Osteoblast (primary cell): ENCODE data around the gene BORCS5. TPM values are rescaled to one million over a fixed set of nuclear protein-coding genes. Genes with fewer than 3 reads are reported as not detected.

ENCODE experiments used
- DNase-seq: peaks from one replicate; pipeline ENCODE4 v3.0.0; 2011; ENCODE audit warnings: low spot score, mixed read lengths; ENCODE audit not compliant: insufficient read length; ENCODE audit errors: missing footprints
- H2AFZ ChIP-seq: 2 replicates; pipeline ENCODE4 v1.6.0; 2011; ENCODE audit warnings: mild to moderate bottlenecking, low read length
- H3K27ac ChIP-seq: 2 replicates; pipeline ENCODE4 v1.5.1; 2011; ENCODE audit warnings: mild to moderate bottlenecking, low read depth, low read length, moderate library complexity
- H3K27me3 ChIP-seq: 2 replicates; pipeline ENCODE4 v1.6.0; 2012; ENCODE audit warnings: mild to moderate bottlenecking, control low read depth, inconsistent platforms, low read length, moderate library complexity; ENCODE audit not compliant: insufficient read depth
- H3K36me3 ChIP-seq: 2 replicates; pipeline ENCODE4 v1.5.1; 2011; ENCODE audit warnings: mild to moderate bottlenecking, low read length, control low read depth, moderate library complexity; ENCODE audit not compliant: insufficient read depth
- H3K4me1 ChIP-seq: 2 replicates; pipeline ENCODE4 v1.5.1; 2011; ENCODE audit warnings: mild to moderate bottlenecking, low read length, control low read depth, moderate library complexity; ENCODE audit not compliant: insufficient read depth
- H3K4me2 ChIP-seq: 2 replicates; pipeline ENCODE4 v1.6.0; 2011; ENCODE audit warnings: mild to moderate bottlenecking, low read length; ENCODE audit not compliant: insufficient read depth
- H3K4me3 ChIP-seq: fragments of 200-600 bp; sonication (generic); 3 replicates; pipeline ENCODE4 v1.5.1; 2012; ENCODE audit warnings: mild to moderate bottlenecking, low read length, inconsistent platforms; ENCODE audit not compliant: insufficient read depth
- H3K79me2 ChIP-seq: 2 replicates; pipeline ENCODE4 v1.6.0; 2012; ENCODE audit warnings: mild to moderate bottlenecking, low read length, control low read depth, inconsistent platforms; ENCODE audit not compliant: insufficient read depth
- H3K9me3 ChIP-seq: 2 replicates; pipeline ENCODE4 v1.5.1; 2011; ENCODE audit warnings: low read depth, low read length, control low read depth
- H4K20me1 ChIP-seq: 2 replicates; pipeline ENCODE4 v1.6.0; 2012; ENCODE audit warnings: mild to moderate bottlenecking, low read length, control low read depth; ENCODE audit not compliant: insufficient read depth
- total RNA-seq: library from RNA; depleted of rRNA; stranded (reverse); fragments of >200 nt; gene quantifications from 2 replicates; pipeline ENCODE4 v1.2.3, GENCODE V29; 2012
- TF ChIP-seq, protein P1 (sequence below): IDR thresholded peaks from 2 replicates; pipeline ENCODE4 v1.5.1; 2011; ENCODE audit warnings: mild to moderate bottlenecking, low read depth, low read length, moderate library complexity; ENCODE audit errors: extremely low read depth

BORCS5 gene
- total RNA-seq, 1 donor, result 14.8 TPM

DNA sequence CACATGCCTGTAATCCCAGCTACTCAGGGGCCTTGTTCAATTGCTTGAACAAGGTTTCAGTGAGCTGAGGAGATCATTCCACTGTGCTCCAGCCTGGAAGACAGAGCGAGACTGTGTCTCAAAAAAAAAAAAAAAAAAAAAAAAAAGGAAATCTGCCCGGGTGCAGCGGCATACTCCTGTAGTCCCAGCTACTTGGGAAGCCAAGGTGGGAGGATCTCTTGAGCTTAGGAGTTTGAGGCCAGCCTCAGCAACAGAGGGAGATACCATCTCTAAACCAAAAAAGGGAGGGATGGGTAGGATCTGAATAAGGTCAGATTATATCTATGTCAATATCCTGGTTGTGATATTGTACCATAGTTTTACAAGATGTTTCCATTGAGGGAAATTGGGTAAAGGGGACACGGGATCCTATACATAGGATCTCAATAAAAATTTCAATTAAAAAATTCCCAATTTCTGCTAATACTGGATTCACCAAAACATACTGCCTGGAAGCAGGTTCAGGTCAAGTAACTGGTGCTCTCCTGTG lies 76.4 kb downstream of the BORCS5 start:
- DNase-seq, result no peak
- H2AFZ ChIP-seq, result no peak overlapping the region
- no peak overlapping the region for H3K27ac ChIP-seq
- peaks cover 6% of the 10 kb centered on the region for H4K20me1 ChIP-seq
- H3K36me3 ChIP-seq, result peaks cover 4% of the 10 kb centered on the region
- peaks cover 14% of the 10 kb centered on the region for H3K4me1 ChIP-seq
- H3K4me3 ChIP-seq, result no peak overlapping the region
- no peak overlapping the region for H3K4me2 ChIP-seq
- H3K9me3 ChIP-seq, result no peaks in the 10 kb centered on the region
- H3K79me2 ChIP-seq, result no peaks in the 10 kb centered on the region
- TF ChIP-seq, protein P1, sequence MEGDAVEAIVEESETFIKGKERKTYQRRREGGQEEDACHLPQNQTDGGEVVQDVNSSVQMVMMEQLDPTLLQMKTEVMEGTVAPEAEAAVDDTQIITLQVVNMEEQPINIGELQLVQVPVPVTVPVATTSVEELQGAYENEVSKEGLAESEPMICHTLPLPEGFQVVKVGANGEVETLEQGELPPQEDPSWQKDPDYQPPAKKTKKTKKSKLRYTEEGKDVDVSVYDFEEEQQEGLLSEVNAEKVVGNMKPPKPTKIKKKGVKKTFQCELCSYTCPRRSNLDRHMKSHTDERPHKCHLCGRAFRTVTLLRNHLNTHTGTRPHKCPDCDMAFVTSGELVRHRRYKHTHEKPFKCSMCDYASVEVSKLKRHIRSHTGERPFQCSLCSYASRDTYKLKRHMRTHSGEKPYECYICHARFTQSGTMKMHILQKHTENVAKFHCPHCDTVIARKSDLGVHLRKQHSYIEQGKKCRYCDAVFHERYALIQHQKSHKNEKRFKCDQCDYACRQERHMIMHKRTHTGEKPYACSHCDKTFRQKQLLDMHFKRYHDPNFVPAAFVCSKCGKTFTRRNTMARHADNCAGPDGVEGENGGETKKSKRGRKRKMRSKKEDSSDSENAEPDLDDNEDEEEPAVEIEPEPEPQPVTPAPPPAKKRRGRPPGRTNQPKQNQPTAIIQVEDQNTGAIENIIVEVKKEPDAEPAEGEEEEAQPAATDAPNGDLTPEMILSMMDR, result no peak
- H3K27me3 ChIP-seq, result no peaks in the 10 kb centered on the region

DNA sequence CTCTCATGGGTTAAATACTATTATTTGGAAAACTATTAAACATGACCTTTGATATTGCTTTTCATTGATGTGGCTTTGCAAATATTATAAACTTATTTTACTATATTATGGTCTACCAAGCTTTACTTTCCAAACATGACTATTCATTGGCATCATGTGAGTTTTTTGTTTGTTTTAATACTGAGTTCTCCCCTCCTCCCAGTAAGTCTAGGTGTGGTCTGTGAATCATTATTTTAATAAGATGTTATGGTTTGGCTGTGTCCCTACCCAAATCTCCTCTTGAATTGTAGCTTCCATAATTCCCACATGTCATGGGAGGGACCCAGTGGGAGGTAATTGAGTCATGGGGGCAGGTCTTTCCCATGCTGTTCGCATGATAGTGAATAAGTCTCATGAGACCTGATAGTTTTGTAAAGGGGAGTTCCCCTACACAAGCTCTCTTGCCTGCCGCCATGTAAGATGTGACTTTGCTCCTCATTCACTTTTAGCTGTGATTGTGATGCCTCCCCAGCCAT lies 80.0 kb downstream of the BORCS5 start:
- peaks cover 6% of the 10 kb centered on the region for H4K20me1 ChIP-seq
- H3K27me3 ChIP-seq, result no peaks in the 10 kb centered on the region
- no peak overlapping the region for H3K4me2 ChIP-seq
- H3K9me3 ChIP-seq, result no peaks in the 10 kb centered on the region
- H2AFZ ChIP-seq, result no peak overlapping the region
- TF ChIP-seq, protein P1, result no peak
- peaks cover 18% of the 10 kb centered on the region for H3K4me1 ChIP-seq
- no peaks in the 10 kb centered on the region for H3K79me2 ChIP-seq
- H3K36me3 ChIP-seq, result peaks cover 4% of the 10 kb centered on the region
- no peak for DNase-seq
- H3K4me3 ChIP-seq, result no peak overlapping the region
- no peak overlapping the region for H3K27ac ChIP-seq

DNA sequence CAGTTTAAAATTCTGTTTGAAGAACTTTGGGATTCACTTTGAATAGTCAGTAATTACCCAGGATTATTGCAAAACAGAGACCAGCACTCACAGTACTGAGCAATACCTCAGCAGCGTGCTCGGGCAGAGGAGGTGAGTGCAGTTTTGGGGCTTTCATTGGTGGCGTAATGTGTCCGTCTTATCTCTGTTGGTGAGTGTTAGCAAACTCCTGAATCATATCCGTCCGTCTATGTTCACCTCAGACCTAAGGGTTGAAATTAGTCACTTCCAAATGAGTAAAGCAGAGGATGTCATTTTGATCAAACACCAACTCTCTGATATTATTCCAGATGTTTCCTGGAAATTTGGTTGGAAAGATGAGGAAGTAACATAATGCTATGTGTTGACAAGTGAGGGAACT lies 82.8 kb downstream of the BORCS5 start:
- Histone ChIP-seq H4K20me1 (peaks cover 2% of the 10 kb centered on the region), H3K27me3 (no peaks in the 10 kb centered on the region), H3K4me1 (peaks cover 35% of the 10 kb centered on the region), H3K4me3 (no peak overlapping the region), H3K79me2 (no peaks in the 10 kb centered on the region), H3K9me3 (no peaks in the 10 kb centered on the region), H3K36me3 (peaks cover 4% of the 10 kb centered on the region), H3K27ac (no peak overlapping the region), H3K4me2 (no peak overlapping the region), H2AFZ (no peak overlapping the region)
- no peak for DNase-seq
- TF ChIP-seq, protein P1, result no peak

DNA sequence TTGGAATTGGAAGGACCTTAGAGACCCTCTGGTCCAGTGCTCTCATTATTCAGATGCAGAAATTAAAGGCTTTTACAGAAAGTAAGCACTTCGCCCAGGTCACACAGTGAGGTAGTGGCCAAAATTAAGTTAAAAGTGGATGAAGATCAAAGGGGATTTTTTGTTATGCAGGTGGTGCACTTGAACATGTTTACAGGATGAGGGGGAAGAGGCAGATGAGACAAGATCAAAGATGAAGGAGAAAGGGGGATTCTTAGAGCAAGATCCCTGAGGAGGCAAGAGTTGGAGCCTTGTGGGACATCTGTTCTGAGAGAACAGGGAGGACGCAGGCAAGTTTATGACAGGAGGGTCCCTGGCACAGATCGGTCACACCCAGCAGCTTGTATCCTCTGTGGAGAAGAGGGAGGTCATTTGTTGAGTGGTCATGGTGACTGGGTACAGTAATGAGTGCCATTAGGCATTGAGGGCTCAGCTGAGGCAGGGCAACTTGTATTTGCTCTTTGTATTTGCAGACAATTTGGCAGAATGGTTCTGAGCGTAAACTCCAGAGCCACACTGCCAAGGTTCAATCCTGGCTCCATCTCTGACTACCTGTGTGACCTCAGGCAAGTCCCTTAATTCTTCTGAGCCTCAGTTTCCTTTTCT lies 84.0 kb downstream of the BORCS5 start:
- Histone ChIP-seq H3K27ac (no peak overlapping the region), H4K20me1 (peaks cover 2% of the 10 kb centered on the region), H3K9me3 (no peaks in the 10 kb centered on the region), H3K4me2 (no peak overlapping the region), H3K79me2 (no peaks in the 10 kb centered on the region), H3K4me3 (no peak overlapping the region), H3K4me1 (peaks cover 35% of the 10 kb centered on the region), H3K27me3 (no peaks in the 10 kb centered on the region), H3K36me3 (peaks cover 4% of the 10 kb centered on the region), H2AFZ (no peak overlapping the region)
- TF ChIP-seq, protein P1, result no peak
- no peak for DNase-seq
